ENCODE results near the gene ZC3H4. TPM values are rescaled to one million over a fixed set of nuclear protein-coding genes. Genes with fewer than 3 reads are reported as not detected.
A peak's percentile ranks its signal among the peaks of the same experiment; 100 is the strongest.

ZC3H4 gene
- total and polyA plus RNA-seq, 2 experiments from 2014 or later, result 26.7 to 36.9 TPM

GRCh38 chr19:47125669-47125938 is 12.0 kb upstream of the ZC3H4 start (continued):
- TF ChIP-seq, protein P1, sequence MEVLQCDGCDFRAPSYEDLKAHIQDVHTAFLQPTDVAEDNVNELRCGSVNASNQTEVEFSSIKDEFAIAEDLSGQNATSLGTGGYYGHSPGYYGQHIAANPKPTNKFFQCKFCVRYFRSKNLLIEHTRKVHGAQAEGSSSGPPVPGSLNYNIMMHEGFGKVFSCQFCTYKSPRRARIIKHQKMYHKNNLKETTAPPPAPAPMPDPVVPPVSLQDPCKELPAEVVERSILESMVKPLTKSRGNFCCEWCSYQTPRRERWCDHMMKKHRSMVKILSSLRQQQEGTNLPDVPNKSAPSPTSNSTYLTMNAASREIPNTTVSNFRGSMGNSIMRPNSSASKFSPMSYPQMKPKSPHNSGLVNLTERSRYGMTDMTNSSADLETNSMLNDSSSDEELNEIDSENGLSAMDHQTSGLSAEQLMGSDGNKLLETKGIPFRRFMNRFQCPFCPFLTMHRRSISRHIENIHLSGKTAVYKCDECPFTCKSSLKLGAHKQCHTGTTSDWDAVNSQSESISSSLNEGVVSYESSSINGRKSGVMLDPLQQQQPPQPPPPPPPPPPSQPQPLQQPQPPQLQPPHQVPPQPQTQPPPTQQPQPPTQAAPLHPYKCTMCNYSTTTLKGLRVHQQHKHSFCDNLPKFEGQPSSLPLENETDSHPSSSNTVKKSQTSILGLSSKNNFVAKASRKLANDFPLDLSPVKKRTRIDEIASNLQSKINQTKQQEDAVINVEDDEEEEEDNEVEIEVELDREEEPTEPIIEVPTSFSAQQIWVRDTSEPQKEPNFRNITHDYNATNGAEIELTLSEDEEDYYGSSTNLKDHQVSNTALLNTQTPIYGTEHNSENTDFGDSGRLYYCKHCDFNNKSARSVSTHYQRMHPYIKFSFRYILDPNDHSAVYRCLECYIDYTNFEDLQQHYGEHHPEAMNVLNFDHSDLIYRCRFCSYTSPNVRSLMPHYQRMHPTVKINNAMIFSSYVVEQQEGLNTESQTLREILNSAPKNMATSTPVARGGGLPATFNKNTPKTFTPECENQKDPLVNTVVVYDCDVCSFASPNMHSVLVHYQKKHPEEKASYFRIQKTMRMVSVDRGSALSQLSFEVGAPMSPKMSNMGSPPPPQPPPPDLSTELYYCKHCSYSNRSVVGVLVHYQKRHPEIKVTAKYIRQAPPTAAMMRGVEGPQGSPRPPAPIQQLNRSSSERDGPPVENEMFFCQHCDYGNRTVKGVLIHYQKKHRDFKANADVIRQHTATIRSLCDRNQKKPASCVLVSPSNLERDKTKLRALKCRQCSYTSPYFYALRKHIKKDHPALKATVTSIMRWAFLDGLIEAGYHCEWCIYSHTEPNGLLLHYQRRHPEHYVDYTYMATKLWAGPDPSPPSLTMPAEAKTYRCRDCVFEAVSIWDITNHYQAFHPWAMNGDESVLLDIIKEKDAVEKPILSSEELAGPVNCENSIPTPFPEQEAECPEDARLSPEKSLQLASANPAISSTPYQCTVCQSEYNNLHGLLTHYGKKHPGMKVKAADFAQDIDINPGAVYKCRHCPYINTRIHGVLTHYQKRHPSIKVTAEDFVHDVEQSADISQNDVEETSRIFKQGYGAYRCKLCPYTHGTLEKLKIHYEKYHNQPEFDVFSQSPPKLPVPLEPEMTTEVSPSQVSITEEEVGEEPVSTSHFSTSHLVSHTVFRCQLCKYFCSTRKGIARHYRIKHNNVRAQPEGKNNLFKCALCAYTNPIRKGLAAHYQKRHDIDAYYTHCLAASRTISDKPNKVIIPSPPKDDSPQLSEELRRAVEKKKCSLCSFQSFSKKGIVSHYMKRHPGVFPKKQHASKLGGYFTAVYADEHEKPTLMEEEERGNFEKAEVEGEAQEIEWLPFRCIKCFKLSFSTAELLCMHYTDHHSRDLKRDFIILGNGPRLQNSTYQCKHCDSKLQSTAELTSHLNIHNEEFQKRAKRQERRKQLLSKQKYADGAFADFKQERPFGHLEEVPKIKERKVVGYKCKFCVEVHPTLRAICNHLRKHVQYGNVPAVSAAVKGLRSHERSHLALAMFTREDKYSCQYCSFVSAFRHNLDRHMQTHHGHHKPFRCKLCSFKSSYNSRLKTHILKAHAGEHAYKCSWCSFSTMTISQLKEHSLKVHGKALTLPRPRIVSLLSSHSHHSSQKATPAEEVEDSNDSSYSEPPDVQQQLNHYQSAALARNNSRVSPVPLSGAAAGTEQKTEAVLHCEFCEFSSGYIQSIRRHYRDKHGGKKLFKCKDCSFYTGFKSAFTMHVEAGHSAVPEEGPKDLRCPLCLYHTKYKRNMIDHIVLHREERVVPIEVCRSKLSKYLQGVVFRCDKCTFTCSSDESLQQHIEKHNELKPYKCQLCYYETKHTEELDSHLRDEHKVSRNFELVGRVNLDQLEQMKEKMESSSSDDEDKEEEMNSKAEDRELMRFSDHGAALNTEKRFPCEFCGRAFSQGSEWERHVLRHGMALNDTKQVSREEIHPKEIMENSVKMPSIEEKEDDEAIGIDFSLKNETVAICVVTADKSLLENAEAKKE (CRISPR knock-in tag; IDR thresholded peaks at IDR 0.05), result no peak
- TF ChIP-seq NANOG (IDR thresholded peaks at IDR 0.05; ENCODE audit: borderline replicate concordance), result no peak
- TF ChIP-seq CREB1 (CRISPR knock-in tag; IDR thresholded peaks at IDR 0.05; ENCODE audit: low read depth), result no peak
- no peak for TF ChIP-seq ZNF331 (CRISPR knock-in tag; IDR thresholded peaks at IDR 0.05; ENCODE audit: low read depth)
- TF ChIP-seq EZH2 (IDR thresholded peaks at IDR 0.05; ENCODE audit: low read depth, unreplicated experiment), result no peak
- no peak for TF ChIP-seq ZNF114 (CRISPR knock-in tag; IDR thresholded peaks at IDR 0.05)

GRCh38 chr19:47124937-47125668 is 11.5 kb upstream of the ZC3H4 start:
- Histone ChIP-seq H3K27me3 (ENCODE audit: insufficient read depth) (no peaks in the 10 kb centered on the region), H3K36me3 (ENCODE audit: insufficient read depth) (no peaks in the 10 kb centered on the region), H3K9me2 (ENCODE audit: insufficient read depth) (no peaks in the 10 kb centered on the region), H3K27ac (ENCODE audit: low read depth) (no peak overlapping the region), H3K79me2 (replicated peaks; ENCODE audit: insufficient read depth) (no peaks in the 10 kb centered on the region), H3F3A (replicated peaks; ENCODE audit: low read depth) (peaks cover 7% of the 10 kb centered on the region; the same call in 1 of the 2 replicates), H3K4me3 (no peak overlapping the region), H3K4me1 (ENCODE audit: insufficient read depth) (no peaks in the 10 kb centered on the region), H2AFZ (0 out of 2 replicates have a peak overlapping the region, but pooled peaks have one; percentile 16), H3K4me2 (no peak overlapping the region), H4K20me1 (replicated peaks; ENCODE audit: insufficient read depth) (no peaks in the 10 kb centered on the region)
- H3K9me3 Mint-ChIP-seq, result 0 out of 3 replicates have a peak, but pooled peaks cover under 1% of the 10 kb centered on the region
- H3K36me3 Mint-ChIP-seq (ENCODE audit: low read depth), result no peaks in the 10 kb centered on the region
- ATAC-seq, result peak; percentile 93
- H3K27ac Mint-ChIP-seq, result 0 out of 2 replicates have a peak overlapping the region, but pooled peaks have one; percentile 21
- DNase-seq (ENCODE audit: low spot score), result peak; percentile 96
- TF ChIP-seq CTCF (conservative IDR thresholded peaks at IDR 0.05; ENCODE audit: low read depth in 2 of 2), result peak; percentile 84 to 85
- TF ChIP-seq EZH2phosphoT487 (IDR thresholded peaks at IDR 0.05; ENCODE audit: unreplicated experiment), result no peak
- H3K4me1 Mint-ChIP-seq, result peaks cover 4% of the 10 kb centered on the region; the same call in 2 of the 3 replicates
- peaks cover 6% of the 10 kb centered on the region for H3K27me3 Mint-ChIP-seq (ENCODE audit: insufficient read depth, low read depth, poor library complexity)
- H3K4me3 Mint-ChIP-seq, result no peak overlapping the region
